Head of caudate nucleus (tissue), 42 donors: ENCODE results near the gene ZW10.
"Not testable (repeated sequence)": the region's sequence is repeated elsewhere in the genome, so short reads cannot be mapped to it uniquely, and the experiment has no call there.

Source experiments
- DNase-seq, 42 donors: peaks; one replicate each; pipeline versions ENCODE4 v3.0.0 to v3.0.0-alpha.2; 2020 to 2021; ENCODE audit warnings: mixed read lengths in 7 of 42
- intact Hi-C: fragments of 100-400 bp; cut with DNase I; formaldehyde crosslinking; loops from one replicate; pipeline ENCODE4 v1.15.0; 2022

Gene ZW10

DNA sequence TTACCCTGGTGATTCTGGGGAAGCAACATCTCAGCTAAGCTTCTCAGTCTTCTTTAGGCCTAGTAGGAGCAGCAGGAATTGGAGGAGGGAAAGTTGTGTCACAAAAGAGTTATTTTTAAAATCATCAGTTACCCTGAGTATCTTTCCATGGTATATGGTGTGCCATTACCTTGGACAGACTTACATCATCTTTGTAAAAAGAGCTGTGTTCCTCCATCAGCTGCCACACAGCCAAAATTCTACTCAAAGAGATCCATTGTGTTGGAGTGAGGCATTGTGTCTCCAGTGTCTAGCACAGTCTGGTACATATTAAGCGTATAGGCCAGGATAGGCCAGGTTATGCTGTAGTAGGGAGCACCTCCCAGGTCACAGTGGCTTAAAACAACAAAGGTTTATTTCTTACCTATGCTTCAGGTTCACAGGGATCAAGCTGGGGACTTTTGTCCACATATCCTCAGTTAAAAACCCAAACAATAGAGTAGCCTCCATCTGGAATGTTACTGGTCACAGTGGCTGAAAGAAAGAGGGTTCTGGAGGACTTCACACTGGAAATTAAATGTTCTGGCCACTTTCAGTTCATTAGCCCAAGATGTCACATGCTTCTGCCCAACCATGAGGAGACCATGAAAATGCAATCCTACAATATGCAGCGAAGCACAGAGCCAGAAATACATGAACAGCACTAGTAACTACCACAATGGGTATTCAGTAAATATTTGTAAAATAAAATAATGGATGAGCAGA is 57.4 kb downstream of the ZW10 start:
- DNase-seq, result peak in 30 of 42 donors; percentile 24 to 84 (median 49)
- intact Hi-C loops, result no loop called here

- intact Hi-C loops, result no loop called here
- DNase-seq, result no peak
Measured at GRCh38 chr11:113715273-113715672, 58.2 kb downstream of the ZW10 start.

DNA sequence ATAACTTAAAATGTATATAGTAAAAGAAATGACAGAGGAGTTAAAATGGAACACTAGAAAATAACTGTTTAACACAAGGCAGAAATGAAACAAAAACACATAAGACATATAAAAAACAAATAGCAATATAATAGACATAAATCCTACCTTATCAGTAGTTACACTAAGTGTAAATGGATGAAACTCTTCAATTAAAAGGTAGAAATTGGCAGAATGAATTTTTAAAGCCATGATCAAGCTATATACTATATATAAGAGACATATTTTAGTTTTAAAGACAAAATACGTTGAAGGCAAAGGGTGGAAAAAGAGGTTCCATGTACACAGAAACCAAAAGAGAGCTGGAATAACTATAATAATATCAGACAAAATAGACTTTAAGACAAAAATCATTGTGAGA is 62.5 kb downstream of the ZW10 start:
- no peak for DNase-seq
- intact Hi-C loops, result no loop called here

- peak; percentile 71 to 96 (median 89) for DNase-seq
- intact Hi-C loops, result no loop called here
Measured at GRCh38 chr11:113705871-113706655, 67.4 kb downstream of the ZW10 start, which contains the start of gene TMPRSS5. Gene TMPRSS5 (minus strand): TSS chr11:113706308. CDS start chr11:113706224, 84 bp downstream.

GRCh38 chr11:113703551-113703950 is 69.9 kb downstream of the ZW10 start:
- intact Hi-C loops, DNase-seq: not testable (repeated sequence)

DNA sequence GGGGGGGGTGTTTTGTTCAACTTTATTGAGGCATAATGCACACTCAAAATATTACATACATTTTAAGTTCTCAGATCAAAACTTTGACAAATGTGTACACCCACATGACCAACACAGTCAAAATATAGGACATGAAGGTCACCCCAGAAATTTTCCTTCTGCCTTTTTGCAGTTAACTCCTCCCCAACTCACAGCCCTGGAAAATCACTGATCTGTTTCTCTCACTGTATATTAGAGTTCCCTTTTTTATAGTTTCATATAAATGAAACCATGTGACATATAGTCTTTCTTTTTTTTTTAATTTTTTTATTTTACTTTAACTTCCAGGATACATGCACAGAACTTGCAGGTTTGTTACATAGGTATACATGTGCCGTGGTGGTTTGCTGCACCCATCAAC is 72.0 kb downstream of the ZW10 start:
- intact Hi-C loops, result no loop called here
- no peak for DNase-seq

GRCh38 chr11:113698515-113698914 is 75.0 kb downstream of the ZW10 start:
- no peak for DNase-seq
- intact Hi-C loops, result no loop called here

DNA sequence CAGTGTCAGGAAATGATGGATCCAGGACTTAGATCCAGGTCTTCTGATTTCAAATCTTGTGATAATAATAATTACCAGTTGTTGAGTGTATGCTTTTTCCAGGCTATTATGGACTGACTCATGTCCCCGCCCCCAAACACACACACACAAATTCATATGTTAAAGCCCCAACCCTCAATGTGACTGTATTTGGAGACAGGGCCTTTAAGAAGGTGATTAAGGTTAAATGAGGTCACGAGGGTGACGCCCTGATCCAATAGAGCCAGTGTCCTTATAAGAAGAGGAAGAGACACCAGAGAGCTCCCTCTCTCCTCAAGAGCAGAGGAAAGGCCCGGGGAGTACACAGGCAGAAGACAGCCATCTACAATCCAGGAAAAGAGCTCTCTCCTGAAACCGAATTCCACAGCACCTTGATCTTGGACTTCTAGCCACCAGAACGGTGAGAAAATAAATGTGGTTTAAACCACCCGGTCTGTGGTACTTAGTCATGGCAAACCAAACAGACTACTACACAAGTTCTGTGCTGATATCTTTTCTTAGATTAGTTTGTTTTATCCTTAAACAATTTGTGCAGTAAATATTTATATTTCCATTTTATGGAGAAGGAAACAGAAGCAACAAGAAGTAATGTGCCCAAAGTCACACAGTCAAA is 75.6 kb downstream of the ZW10 start:
- intact Hi-C loops, result no loop called here

GRCh38 chr11:113697111-113697510 is 76.4 kb downstream of the ZW10 start:
- intact Hi-C loops, result no loop called here
- DNase-seq, result no peak

More for the DNA sequence above, 75.6 kb downstream of the ZW10 start:
- DNase-seq, result no peak

- DNase-seq, result no peak
- intact Hi-C loops, result no loop called here
Measured at GRCh38 chr11:113695207-113695606, 78.3 kb downstream of the ZW10 start.

- intact Hi-C loops, result no loop called here
- no peak for DNase-seq
Measured at GRCh38 chr11:113694390-113694789, 79.1 kb downstream of the ZW10 start.

DNA sequence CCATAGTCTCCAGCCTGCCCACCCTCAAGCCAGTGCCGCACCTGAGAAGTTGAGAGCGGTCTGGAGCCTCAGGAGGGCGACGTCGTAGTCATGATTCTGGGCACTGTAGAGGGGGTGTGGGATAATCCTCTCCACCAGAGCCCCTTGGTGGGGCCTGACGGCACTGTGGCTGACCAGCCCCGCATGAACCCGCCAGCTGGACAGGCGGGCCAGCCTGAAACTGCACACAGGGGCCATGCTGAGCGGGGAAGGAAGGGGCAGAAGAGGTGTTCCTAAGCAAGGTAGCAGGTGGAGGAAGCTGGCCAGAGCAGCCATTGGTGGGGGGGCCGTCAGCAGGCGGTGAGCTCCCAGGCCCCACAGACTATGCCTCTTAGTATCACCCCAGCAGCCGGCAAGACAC is 80.5 kb downstream of the ZW10 start:
- no peak for DNase-seq
- intact Hi-C loops, result no loop called here

GRCh38 chr11:113690619-113691569 is 82.6 kb downstream of the ZW10 start:
- intact Hi-C loops, result no loop called here
- peak in 15 of 42 donors; percentile 2 to 65 (median 22) for DNase-seq

DNA sequence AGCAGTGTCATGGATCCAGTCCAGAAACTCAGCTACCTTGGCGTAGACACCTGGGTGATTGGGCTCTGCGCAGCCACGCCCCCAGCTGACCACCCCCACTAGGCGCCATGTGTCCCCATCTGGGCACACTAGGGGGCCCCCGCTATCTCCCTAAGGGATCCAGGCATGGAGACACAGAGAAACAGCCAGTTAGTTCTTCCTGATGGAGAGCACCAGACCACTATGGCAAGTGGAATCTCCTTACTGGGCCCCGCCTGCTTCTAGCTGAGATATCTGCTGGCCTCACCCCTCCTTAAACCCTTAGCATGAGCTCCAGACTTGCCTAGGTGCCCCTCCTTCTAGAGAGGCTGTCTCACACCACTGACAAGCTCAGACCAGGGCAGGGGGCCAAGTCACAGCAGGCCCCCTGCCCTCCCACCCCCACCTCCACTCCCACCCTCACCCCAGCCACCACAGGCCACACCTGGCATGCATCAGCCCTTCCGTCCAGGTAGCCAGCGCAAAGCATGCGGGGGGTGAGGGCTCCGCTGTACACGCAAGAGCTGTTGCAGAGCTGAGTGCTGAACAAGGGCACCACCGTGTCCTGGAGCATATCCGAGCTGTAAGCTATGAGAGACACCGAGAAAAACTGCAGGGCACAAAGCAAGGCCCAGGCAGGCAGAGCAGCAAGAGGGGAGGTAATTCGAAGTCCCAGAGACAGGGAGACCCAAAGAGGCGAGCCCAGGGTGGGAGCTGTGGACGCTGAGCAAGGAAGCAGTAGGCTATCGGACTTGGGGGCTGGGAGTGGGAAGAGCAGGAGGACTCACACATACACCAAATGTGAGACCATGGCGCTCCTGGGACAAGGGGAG is 83.5 kb downstream of the ZW10 start:
- intact Hi-C loops, result no loop called here
- peak in 1 of 42 donors; percentile 27 for DNase-seq

GRCh38 chr11:113685654-113686359 is 87.7 kb downstream of the ZW10 start:
- no peak for DNase-seq
- intact Hi-C loops, result no loop called here

DNA sequence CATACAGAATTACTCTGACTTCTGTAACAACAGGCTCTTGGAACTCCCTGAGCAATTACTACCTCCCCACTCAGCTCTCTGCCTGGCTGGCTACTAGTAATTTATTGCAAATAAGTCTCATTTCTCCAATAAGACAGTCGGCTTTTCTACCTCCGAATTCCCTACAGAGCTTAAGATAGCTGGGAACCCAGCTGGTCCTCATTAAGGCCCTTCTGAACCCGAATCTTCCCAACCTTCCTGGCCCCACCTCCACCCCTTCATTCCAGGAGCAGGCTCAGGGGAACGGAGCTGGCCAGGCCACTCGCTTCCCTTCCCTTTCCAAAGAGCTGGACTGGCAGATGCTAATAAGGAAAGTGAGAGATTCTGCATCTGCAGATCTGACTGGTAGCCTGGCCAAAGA is 89.0 kb downstream of the ZW10 start:
- intact Hi-C loops, result no loop called here
- DNase-seq, result no peak

DNA sequence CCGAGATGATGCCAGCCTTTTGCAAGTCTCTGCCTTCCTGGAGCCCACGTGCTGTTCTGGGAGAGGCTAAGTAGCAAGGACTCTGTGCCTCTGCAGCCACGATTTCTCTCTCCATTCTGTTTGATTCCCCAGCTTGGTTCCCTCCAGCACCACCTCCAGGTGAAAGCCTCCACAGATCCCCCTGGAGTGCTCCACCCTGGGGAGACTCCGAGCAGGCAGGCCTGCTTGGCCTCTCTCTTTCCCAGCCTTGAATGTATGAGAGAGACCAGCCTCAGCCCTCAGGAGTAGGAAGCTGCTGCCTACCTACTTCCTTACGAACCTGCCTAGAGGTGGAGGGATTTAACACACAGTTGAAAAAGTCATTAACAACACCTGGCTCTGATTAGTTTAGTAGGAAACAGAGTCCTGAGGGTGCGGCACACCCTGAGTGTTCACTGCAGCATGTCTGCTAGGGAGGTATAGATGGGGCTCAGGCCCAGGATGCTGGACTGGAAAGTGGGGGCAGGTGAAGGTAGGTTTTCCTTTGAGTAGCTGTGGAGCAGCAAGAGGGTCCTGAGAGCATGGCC is 89.9 kb downstream of the ZW10 start:
- intact Hi-C loops, result no loop called here
- no peak for DNase-seq
